Skin epidermis (tissue), 12 donors: Measurements from ENCODE around the gene CPZ.

ENCODE experiments used
- H3K27ac ChIP-seq, 21 experiments: fragments of 200-600 bp; sonication (generic) in 11 of 21; one replicate each; pipeline ENCODE4 v1.5.0; 2020; ENCODE audit warnings: mild to moderate bottlenecking in 3 of 21, inconsistent platforms in 2 of 21, moderate library complexity in 2 of 21
- H3K4me3 ChIP-seq, 7 experiments: fragments of 200-600 bp; sonication (generic) in 2 of 7; one replicate each; pipeline ENCODE4 v1.5.0; 2020; ENCODE audit warnings: inconsistent platforms in 2 of 7, mild to moderate bottlenecking in 2 of 7, moderate library complexity in 1 of 7

The CPZ gene

DNA sequence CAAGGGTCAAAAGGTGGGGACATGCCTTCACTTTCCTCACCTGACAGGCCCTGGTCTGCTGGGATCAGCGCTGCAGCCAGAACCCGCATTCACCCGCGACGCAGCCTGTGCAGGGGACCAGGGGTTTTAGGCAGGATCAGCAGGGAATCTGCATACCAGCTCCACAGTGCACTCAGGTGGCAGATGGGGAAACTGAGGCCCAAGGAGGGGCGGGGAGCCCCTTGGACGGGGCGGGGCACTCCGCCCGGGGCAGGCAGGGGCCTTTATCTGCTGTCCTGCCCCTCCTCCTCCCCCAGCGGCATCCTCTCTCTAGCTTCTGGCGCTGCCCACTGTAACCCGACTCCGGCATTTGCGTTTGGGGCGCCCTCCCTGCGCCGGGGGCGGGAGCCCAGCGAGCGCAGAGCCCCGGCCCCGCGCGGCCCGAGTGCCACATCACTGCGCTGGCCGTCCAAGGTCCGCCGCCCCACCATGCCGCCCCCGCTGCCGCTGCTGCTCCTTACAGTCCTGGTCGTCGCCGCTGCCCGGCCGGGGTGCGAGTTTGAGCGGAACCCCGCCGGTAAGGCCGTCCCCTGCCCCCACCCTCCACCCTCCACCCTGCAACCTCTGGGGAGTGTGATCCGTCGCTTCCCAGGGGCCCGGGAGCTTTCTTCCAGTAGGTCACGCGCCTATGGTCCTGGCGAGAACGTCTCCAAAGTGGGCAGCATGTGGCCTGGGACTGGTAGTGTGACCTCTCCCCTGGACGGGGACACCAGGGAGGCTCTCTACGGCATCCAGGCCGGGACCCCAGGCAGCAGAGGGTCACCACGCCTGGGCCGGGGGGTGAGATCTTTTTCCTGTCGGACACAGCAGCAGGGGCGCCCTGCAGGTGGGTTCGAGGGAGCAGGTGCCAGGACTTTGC lies at the start of gene CPZ:
Gene CPZ, plus strand, starts transcription at position 400 of the 898 bp plus-strand sequence. Its CDS starts 69 bp downstream, at position 469.
- H3K27ac ChIP-seq: peak within 1 kb of the TSS in 4 of 21 experiments; percentile 34 to 71 (median 46)
- peak within 1 kb of the TSS in 6 of 7 experiments; percentile 11 to 29 (median 22) for H3K4me3 ChIP-seq

DNA sequence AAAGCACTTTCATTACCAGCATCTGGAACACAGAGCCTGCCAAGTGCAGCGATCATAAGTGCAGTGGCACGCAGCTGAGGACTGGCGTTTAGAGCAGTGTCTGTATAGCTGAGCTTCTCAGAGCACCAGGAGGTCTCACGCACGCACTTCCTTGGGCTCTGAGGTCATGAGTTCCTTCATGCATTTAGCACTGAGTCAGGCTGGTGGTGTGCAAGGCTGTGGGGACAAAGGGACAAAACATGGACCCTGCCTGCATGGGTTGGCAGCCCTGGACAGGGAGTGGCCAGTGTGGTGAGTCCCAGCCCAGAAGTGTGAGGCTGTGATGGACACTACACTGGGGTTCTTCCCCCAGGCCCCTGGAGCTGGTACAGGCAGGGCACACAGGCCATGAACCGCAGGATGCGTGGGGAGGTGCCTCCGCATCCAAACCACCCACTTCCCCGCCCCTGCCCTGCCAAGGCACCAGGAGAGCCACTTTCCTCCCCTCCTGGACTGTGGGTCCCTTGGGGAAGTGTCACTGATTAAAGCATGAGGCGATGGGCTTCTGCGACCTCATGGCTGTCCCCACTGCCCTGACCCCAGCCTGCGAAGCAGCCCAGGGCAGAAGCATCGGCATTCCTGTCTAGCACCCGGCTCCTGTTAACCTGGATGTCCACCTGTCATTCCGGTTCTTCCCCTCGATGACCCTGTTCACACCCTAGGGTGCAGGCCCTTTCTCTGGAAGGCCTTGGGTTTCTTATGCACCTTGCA lies 49.6 kb upstream of the CPZ start:
- no peak overlapping the region for H3K4me3 ChIP-seq
- H3K27ac ChIP-seq: no peak overlapping the region

GRCh38 chr4:8543623-8544022 lies 48.9 kb upstream of the CPZ start:
- Histone ChIP-seq H3K4me3 (no peak overlapping the region), H3K27ac (no peak overlapping the region)

GRCh38 chr4:8544282-8544681 lies 48.3 kb upstream of the CPZ start:
- Histone ChIP-seq H3K27ac (no peak overlapping the region), H3K4me3 (no peak overlapping the region)

- Histone ChIP-seq H3K4me3 (no peak overlapping the region), H3K27ac (no peak overlapping the region)
These were observed 47.7 kb upstream of the CPZ start for GRCh38 chr4:8544741-8545438.

- H3K27ac ChIP-seq: no peak overlapping the region
- H3K4me3 ChIP-seq: no peak overlapping the region
These were observed 47.2 kb upstream of the CPZ start for GRCh38 chr4:8545439-8545765.

DNA sequence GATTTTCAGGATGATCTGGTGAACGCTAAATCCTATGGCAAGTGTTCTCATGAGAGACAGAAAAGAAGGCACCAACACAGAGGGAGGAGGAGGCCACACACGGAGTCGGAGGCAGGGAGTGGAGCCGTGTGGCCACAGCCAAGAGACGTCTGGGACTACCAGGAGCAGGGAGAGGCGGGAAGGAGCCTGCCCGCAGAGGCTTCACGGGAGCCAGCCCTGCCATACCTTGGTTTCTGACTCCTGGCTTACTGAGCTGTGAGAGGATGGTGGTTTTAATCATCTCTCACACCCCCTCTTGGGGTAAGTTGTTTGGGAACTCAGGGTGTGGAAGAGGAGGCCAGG lies 45.8 kb upstream of the CPZ start:
- Histone ChIP-seq H3K4me3 (no peak overlapping the region), H3K27ac (peak overlapping the region in 1 of 21 experiments; percentile 14)

GRCh38 chr4:8547108-8547911 lies 45.3 kb upstream of the CPZ start:
- peak overlapping the region in 1 of 21 experiments; percentile 14 for H3K27ac ChIP-seq
- no peak overlapping the region for H3K4me3 ChIP-seq

DNA sequence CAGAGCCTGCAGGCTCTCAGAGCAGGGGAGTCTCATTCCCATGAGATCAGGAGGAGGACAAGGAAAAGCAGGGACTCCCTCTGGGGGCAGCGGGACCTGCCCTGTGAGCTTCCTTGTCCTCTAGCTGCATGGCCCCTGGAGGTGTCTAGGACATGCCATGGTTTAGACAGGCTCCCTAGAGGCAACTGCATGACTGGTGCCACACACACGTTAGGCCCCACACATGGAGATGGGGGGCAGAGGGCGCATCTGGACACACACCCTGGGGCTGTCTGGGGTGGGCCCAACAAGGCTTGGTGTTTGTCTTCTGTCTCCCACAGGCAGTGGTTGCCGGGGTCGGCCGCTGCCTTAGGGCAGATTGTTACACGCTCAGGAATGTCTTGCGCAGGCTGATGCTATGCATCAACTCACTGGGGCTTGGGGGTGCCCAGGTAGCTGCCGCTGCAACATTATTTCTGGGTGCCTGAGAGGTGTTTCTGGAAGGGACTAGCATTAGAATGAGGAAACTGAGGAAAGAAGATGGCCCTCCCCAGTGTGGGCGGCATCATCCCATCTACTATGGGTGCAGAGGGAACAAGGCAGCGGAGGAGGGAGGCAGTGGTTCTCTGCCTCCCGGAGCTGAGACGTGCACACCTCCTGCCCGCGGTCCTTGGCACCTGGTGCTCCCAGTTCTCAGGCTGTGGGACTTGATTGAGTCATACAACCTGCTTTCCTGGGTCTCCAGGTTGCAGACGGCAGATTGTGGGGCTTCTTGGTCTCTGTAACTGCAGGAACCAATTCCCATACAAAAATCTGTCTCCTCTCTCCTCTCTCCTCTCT lies 44.4 kb upstream of the CPZ start:
- no peak overlapping the region for H3K4me3 ChIP-seq
- peak overlapping the region in 1 of 21 experiments; percentile 14 for H3K27ac ChIP-seq

DNA sequence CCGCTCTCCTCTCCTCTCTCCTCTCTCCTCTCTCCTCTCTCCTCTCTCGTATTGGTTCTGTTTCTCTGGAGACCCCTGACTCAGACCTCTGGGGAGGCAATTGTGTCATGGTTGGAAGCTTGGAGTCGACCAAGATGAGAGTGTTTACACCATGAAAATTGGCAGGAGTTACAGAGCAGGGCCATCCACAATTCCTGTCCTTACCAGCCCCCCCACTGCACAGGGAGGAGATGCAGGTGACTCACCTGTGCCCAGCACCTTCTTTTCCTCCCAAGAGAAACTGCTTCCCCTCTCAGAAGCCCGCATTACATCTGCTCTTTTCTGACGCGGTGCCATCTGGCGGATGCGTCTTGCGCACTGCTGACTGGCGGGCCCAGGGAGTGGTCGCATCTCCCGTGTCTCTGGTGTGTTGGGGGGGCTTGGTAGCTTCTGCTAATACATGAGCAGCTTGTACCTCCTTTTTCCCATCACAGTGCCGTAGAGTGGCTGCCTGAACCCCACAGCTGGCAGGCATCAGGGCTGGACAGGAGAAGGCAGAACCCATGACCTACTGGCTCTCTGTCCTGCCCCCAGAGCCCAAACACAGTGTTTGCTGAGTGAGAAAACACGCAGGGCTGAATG lies 43.7 kb upstream of the CPZ start:
- no peak overlapping the region for H3K4me3 ChIP-seq

DNA sequence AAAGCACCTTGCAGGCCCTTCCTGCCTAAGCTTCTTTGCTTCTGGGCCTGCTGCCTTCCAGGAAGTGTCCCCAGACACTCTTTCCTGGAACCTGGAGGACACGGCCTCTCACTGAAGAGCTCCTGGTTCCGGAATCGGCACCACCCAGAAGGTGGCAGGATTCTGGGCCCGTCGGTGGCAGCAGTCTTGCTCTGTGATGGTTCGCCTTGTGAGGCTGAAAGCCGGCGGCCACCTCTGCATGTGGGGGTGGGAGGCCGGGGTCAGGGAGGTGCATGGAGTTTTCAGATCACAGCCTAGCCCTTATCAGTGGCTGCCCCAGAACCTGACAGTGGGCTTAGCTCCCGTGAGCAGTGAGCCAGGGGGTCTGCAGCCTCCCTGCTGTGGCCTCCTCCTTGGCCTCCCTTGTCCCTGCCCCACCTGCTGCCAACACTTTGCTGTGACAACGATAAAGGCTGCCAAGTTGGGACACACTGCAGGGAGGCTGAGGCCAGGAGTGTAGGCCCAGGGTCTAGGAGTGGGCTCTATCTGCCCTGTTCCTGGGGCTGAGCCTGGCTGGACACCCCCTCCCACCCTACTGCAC lies 43.1 kb upstream of the CPZ start:
- peak overlapping the region in 1 of 21 experiments; percentile 37 for H3K27ac ChIP-seq
- H3K4me3 ChIP-seq: no peak overlapping the region

More for the DNA sequence above, 43.7 kb upstream of the CPZ start:
- peak overlapping the region in 1 of 21 experiments; percentile 37 for H3K27ac ChIP-seq

GRCh38 chr4:8550691-8551090 lies 41.9 kb upstream of the CPZ start:
- H3K27ac ChIP-seq: no peak overlapping the region

DNA sequence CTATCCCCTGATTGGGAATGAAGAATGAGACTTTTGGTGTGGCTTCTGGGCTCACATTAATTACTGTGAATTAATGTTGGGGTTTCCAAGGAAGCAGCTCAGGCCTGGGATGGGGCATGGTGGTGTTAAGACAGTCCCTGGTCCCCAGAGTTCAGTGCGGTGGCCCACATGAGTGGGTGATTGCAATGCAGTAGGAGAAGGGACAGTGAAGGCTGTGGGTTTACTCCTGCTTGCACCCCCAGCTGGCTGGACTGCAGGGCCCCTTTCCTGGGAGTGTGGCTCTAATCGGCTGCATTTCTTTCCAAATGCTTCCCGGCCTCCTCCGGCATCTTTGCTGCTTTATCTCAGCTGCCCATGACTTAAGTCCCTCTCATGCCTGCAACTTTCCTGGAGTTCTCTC lies 40.5 kb upstream of the CPZ start:
- Histone ChIP-seq H3K4me3 (no peak overlapping the region), H3K27ac (no peak overlapping the region)

More at GRCh38 chr4:8550691-8551090, 41.9 kb upstream of the CPZ start:
- H3K4me3 ChIP-seq: no peak overlapping the region

GRCh38 chr4:8552581-8553205 lies 39.9 kb upstream of the CPZ start:
- no peak overlapping the region for H3K4me3 ChIP-seq
- H3K27ac ChIP-seq: no peak overlapping the region

DNA sequence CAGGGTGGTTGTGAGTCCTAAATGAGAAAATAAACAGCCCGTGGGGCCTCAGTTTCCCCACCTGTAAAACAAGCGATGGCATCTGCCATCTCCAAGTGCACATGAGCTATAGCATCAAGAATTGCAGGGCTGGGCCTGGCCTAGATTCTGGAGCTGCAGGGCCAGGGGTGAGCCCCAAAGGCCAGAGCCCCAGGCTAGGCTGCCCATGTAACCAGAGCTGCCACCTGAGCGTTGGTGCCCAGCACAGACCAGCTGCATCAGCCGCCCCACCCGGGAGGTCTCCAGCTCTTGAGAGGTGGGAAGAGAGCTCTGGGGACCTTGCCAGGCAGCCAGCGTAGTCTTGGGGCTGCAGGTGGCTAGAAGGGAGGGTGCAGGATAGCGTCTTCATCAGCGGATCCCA lies 39.3 kb upstream of the CPZ start:
- H3K27ac ChIP-seq: no peak overlapping the region
- no peak overlapping the region for H3K4me3 ChIP-seq

DNA sequence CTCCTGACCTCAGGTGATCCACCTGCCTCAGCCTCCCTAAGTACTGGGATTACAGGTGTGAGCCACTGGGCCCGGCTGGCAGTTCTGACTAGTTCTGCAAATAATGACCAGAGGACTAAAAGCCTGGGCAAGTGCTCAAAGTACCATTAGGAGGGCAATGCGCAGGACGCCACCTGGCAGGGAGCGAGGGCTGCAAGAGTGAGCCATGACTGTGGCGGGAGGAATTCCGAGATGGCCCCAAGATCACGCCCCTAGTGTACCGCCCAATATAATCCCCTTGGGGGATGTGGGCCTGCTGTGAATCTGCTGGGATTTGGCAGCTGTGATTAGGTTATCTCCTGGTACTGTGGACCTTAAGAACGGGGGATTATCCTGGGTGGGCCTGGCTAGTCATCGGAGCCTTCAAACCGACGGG lies 38.6 kb upstream of the CPZ start:
- H3K4me3 ChIP-seq: no peak overlapping the region
- H3K27ac ChIP-seq: no peak overlapping the region

DNA sequence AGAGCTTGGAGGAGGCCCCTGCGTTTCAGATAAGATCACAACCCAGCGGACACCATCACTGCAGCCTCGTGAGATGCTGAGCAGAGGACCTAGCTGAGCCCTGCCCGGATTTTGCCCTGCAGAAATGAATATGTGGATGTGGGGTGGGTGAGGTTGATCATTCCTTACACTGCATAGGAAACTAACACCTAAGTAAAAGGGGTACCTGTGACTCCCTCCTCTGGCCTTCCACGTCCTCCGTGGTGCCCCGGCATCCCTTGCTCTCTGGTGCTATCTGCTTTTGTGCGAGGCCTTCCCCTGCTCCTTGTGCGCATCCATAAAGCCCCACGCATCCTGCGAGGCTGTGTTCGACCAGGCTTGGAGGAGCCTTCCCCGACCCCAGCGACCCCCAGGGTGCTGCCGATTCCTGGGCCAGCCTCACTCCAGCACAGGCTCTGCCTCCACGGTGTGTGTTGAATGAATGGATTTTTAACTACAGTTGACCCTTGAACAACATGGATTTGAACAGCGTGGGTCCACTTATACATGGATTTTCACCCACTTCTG lies 37.9 kb upstream of the CPZ start:
- Histone ChIP-seq H3K4me3 (no peak overlapping the region), H3K27ac (no peak overlapping the region)
